ENCODE measurements around the gene CLRN2.

DNA sequence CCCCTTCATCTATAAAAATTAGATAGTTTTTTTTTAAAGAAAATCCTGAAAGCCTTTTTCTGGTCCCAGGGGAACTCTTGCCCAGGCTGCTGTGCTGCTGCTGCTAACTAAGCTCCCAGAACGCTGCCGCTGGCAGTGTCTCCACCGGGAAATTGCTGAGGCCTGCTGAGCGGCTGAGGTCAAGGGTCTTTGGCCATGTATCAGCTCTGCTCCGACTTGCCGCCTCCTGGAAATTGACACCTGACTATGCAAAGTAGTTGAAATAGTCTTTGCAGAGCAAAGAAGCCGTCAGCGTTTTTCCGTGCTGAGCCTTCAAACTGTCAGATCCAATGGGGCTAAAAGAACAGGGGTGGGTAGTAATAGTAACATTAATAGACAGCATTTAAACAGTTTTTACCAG, 3.9 kb upstream of the CLRN2 start:
- TF ChIP-seq, protein P1, sequence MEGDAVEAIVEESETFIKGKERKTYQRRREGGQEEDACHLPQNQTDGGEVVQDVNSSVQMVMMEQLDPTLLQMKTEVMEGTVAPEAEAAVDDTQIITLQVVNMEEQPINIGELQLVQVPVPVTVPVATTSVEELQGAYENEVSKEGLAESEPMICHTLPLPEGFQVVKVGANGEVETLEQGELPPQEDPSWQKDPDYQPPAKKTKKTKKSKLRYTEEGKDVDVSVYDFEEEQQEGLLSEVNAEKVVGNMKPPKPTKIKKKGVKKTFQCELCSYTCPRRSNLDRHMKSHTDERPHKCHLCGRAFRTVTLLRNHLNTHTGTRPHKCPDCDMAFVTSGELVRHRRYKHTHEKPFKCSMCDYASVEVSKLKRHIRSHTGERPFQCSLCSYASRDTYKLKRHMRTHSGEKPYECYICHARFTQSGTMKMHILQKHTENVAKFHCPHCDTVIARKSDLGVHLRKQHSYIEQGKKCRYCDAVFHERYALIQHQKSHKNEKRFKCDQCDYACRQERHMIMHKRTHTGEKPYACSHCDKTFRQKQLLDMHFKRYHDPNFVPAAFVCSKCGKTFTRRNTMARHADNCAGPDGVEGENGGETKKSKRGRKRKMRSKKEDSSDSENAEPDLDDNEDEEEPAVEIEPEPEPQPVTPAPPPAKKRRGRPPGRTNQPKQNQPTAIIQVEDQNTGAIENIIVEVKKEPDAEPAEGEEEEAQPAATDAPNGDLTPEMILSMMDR (conservative IDR thresholded peaks at IDR 0.05; ENCODE audit: low read depth, low read length) = no peak
- TF ChIP-seq POLR2A (IDR thresholded peaks at IDR 0.05; ENCODE audit: low read depth, low read length) (no peak), USF2 (IDR thresholded peaks at IDR 0.05; ENCODE audit: low read depth, low read length) (no peak), RAD21 (IDR thresholded peaks at IDR 0.05; ENCODE audit: low read length) (no peak), MAZ (IDR thresholded peaks at IDR 0.05; ENCODE audit: borderline replicate concordance, low read depth, low read length) (no peak)
